Endothelial cell of umbilical vein (primary cell): ENCODE data around the gene SAMD7. TPM values are rescaled to one million over a fixed set of nuclear protein-coding genes. Genes with fewer than 3 reads are reported as not detected.

ENCODE experiments used
- BruUV-seq: library from RNA; stranded (reverse); fragments of 400-500 nt; replicated peaks from 2 replicates; lab custom pipeline; 2021; lab: Mats Ljungman, UMichigan
- CTCF ChIA-PET: fragments of 300-600, 350-600 bp; sonication (Branson Sonifier 250); formaldehyde crosslinking; loops from one replicate; lab custom pipeline; 2021; ENCODE audit warnings: antibody characterized with exemption, inconsistent platforms; lab: Charles Lee
- POLR2A ChIA-PET: fragments of 300-600, 350-600 bp; sonication (Branson Sonifier 250); formaldehyde crosslinking; loops from one replicate; lab custom pipeline; 2021; ENCODE audit warnings: antibody characterized with exemption, inconsistent platforms; lab: Charles Lee
- DNase-seq: peaks from one replicate; pipeline ENCODE4 v3.0.0-alpha.2; 2011; ENCODE audit warnings: low read depth, low spot score
- FAIRE-seq: peaks from 2 replicates; lab custom pipeline; 2011; peaks lifted over from hg19 to GRCh38; lab: Jason Lieb, UNC
- H2AFZ ChIP-seq: 2 replicates; pipeline ENCODE4 v1.6.0; 2012; ENCODE audit warnings: low read depth, low read length, control low read depth, inconsistent platforms
- H3K27ac ChIP-seq: 2 replicates; pipeline ENCODE4 v1.5.1; 2011; ENCODE audit warnings: low read depth, mild to moderate bottlenecking, control low read depth, low read length, moderate library complexity; ENCODE audit not compliant: insufficient read depth
- H3K27me3 ChIP-seq, 2 experiments: 2 replicates each; pipeline versions ENCODE4 v1.6.0 to v1.6.1; 2011; ENCODE audit warnings: low read length in 2 of 2, mixed read lengths in 1 of 2; ENCODE audit not compliant: control insufficient read depth in 2 of 2, insufficient read depth in 2 of 2
- H3K36me3 ChIP-seq, 2 experiments: 2 replicates in 1 of 2; 3 replicates in 1 of 2; pipeline ENCODE4 v1.5.1; 2011; ENCODE audit warnings: low read length in 2 of 2, mild to moderate bottlenecking in 1 of 2, moderate library complexity in 1 of 2; ENCODE audit not compliant: control insufficient read depth in 2 of 2, insufficient read depth in 2 of 2; ENCODE audit errors: extremely low read depth in 1 of 2
- H3K4me1 ChIP-seq: 3 replicates; pipeline ENCODE4 v1.5.1; 2011; ENCODE audit warnings: mild to moderate bottlenecking, low read length; ENCODE audit not compliant: control insufficient read depth, insufficient read depth; ENCODE audit errors: extremely low read depth
- H3K4me2 ChIP-seq: 2 replicates; pipeline ENCODE4 v1.6.1; 2011; ENCODE audit warnings: low read length, control low read depth, mixed read lengths; ENCODE audit not compliant: insufficient read depth
- H3K4me3 ChIP-seq, 3 experiments: fragments of 200-600 bp in 1 of 3; sonication (generic), shearing (Covaris generic) in 1 of 3; replicated peaks in 1 of 3; 2 replicates each; pipeline ENCODE4 v1.5.1; 2011 to 2016; ENCODE audit warnings: control low read depth in 3 of 3, low read length in 3 of 3, mild to moderate bottlenecking in 2 of 3, inconsistent platforms in 1 of 3, low read depth in 1 of 3, moderate library complexity in 1 of 3; ENCODE audit not compliant: insufficient read depth in 1 of 3
- H3K79me2 ChIP-seq: 2 replicates; pipeline ENCODE4 v1.6.0; 2012; ENCODE audit warnings: low read length, inconsistent platforms; ENCODE audit not compliant: control insufficient read depth, insufficient read depth
- H3K9ac ChIP-seq: replicated peaks from 2 replicates; pipeline ENCODE3; 2011; ENCODE audit warnings: low read length, control low read depth; ENCODE audit not compliant: insufficient read depth; ENCODE audit errors: extremely low read depth
- H3K9me1 ChIP-seq: replicated peaks from 3 replicates; pipeline ENCODE4 v1.6.0; 2011; ENCODE audit warnings: mild to moderate bottlenecking, low read length; ENCODE audit not compliant: control insufficient read depth, insufficient read depth; ENCODE audit errors: extremely low read depth
- H3K9me3 ChIP-seq: replicated peaks from 2 replicates; pipeline ENCODE4 v1.5.1; 2012; ENCODE audit warnings: low read length, inconsistent platforms; ENCODE audit not compliant: control insufficient read depth, insufficient read depth
- H4K20me1 ChIP-seq: replicated peaks from 2 replicates; pipeline ENCODE3; 2011; ENCODE audit warnings: mild to moderate bottlenecking, low read length; ENCODE audit not compliant: control insufficient read depth, insufficient read depth; ENCODE audit errors: extremely low read depth
- CTCF ChIP-seq, 2 donors: IDR thresholded peaks; 1 replicate in 1 of 2; 2 replicates in 1 of 2; pipeline ENCODE4 v1.5.1; 2011; ENCODE audit warnings: low read length in 2 of 2, mild to moderate bottlenecking in 2 of 2, moderate library complexity in 2 of 2, control low read depth in 1 of 2, inconsistent platforms in 1 of 2, low read depth in 1 of 2; ENCODE audit not compliant: insufficient read depth in 1 of 2; ENCODE audit errors: extremely low read depth in 1 of 2
- EZH2 ChIP-seq: IDR thresholded peaks from 2 replicates; pipeline ENCODE4 v1.6.1; 2012; ENCODE audit warnings: borderline replicate concordance, low read depth, mild to moderate bottlenecking, moderate library complexity, low read length, inconsistent platforms; ENCODE audit not compliant: severe bottlenecking
- FOS ChIP-seq: IDR thresholded peaks from 2 replicates; pipeline ENCODE4 v1.6.1; 2011; ENCODE audit warnings: mild to moderate bottlenecking, low read length, moderate library complexity, borderline replicate concordance; ENCODE audit not compliant: insufficient read depth
- GATA2 ChIP-seq: IDR thresholded peaks from 2 replicates; pipeline ENCODE4 v1.7.0; 2011; ENCODE audit warnings: low read depth, mild to moderate bottlenecking, moderate library complexity, mixed read lengths, low read length; ENCODE audit not compliant: insufficient read length, insufficient read depth
- JUN ChIP-seq: IDR thresholded peaks from 2 replicates; pipeline ENCODE4 v1.6.1; 2011; ENCODE audit warnings: borderline replicate concordance, low read depth; ENCODE audit not compliant: insufficient read length, insufficient read depth
- MAX ChIP-seq: IDR thresholded peaks from 2 replicates; pipeline ENCODE4 v1.6.1; 2011; ENCODE audit not compliant: insufficient read depth, insufficient read length
- MYC ChIP-seq: IDR thresholded peaks from one replicate; pipeline ENCODE4 v1.6.1; 2011; ENCODE audit warnings: mild to moderate bottlenecking, low read depth, low read length
- POLR2A ChIP-seq: IDR thresholded peaks from 2 replicates; pipeline ENCODE4 v1.6.1; 2012; ENCODE audit warnings: low read depth, mild to moderate bottlenecking, control low read depth, low read length
- POLR2AphosphoS5 ChIP-seq: IDR thresholded peaks from 2 replicates; pipeline ENCODE4 v1.6.1; 2012; ENCODE audit warnings: low read depth, mild to moderate bottlenecking, control low read depth, low read length, moderate library complexity; ENCODE audit not compliant: insufficient read depth
- dilution Hi-C: fragments of 300-500 bp; cut with MboI; formaldehyde crosslinking; loops from one replicate; pipeline ENCODE4 v1.15.0; 2019; ENCODE audit warnings: low sequenced_read_pairs; ENCODE audit not compliant: extremely low pct_ligation_motif_present
- intact Hi-C: fragments of 100-400 bp; cut with micrococcal nuclease; formaldehyde crosslinking; loops from one replicate; pipeline ENCODE4 v1.10.0; 2022
- polyA plus RNA-seq, 4 experiments: library from polyadenylated mRNA; depleted of rRNA in 3 of 4; stranded (reverse) in 3 of 4; unstranded in 1 of 4; fragments of >200 nt; gene quantifications; 2 replicates each; pipeline versions ENCODE4 v1.2.1 to v1.2.3, GENCODE V29; 2011 to 2012; ENCODE audit warnings: missing spikeins in 1 of 4
- total RNA-seq: library from RNA; stranded (reverse); gene quantifications from 2 replicates; pipeline ENCODE4 v1.2.3, GENCODE V29; 2021

Gene SAMD7
- total and polyA plus RNA-seq, 2 donors (not counting 3 experiments of a cell fraction or from before 2014, with no cell fraction given): not detected

- Histone ChIP-seq H3K79me2 (no peaks in the 10 kb centered on the region), H3K4me1 (no peaks in the 10 kb centered on the region), H3K27ac (no peak overlapping the region), H2AFZ (no peak overlapping the region), H3K9me3 (no peaks in the 10 kb centered on the region), H3K9ac (no peak overlapping the region), H3K9me1 (no peaks in the 10 kb centered on the region), H3K4me2 (no peak overlapping the region), H3K4me3 (no peak overlapping the region), H3K36me3 (no peaks in the 10 kb centered on the region), H4K20me1 (no peaks in the 10 kb centered on the region), H3K27me3 (peaks cover 32 to 45% of the 10 kb centered on the region in 2 experiments)
- BruUV-seq: no TSS peak
- CTCF ChIA-PET: interaction anchor here (1.6 kb wide), 1 partner anchor 11 kb away, joined by 5 read pairs; the partner anchor contains the start of gene SEC62
- dilution Hi-C loops (no loop called here), intact Hi-C loops (no loop called here)
- POLR2A ChIA-PET: no interaction called here
- DNase-seq (no peak), FAIRE-seq (no peak)
- TF ChIP-seq MAX: no peak
- TF ChIP-seq POLR2AphosphoS5: no peak
- no peak for TF ChIP-seq POLR2A
- TF ChIP-seq MYC: no peak
- TF ChIP-seq JUN: no peak
- no peak for TF ChIP-seq FOS
- TF ChIP-seq CTCF (IDR thresholded peaks at IDR 0.05; ENCODE audit: extremely low read depth in 1 of 2, insufficient read depth in 1 of 2, low read depth in 1 of 2, low read length in 2 of 2): no peak
- TF ChIP-seq GATA2: no peak
- no peak for TF ChIP-seq EZH2
Measured at GRCh38 chr3:169955406-169955805, 44.0 kb downstream of the SAMD7 start.
